Measurements from ENCODE around the gene RAB29.

RAB29 gene

GRCh38 chr1:205751036-205751651, 24.1 kb downstream of the RAB29 start:
- Histone ChIP-seq H3K4me3 (ENCODE audit: insufficient read depth, low read length, poor library complexity, severe bottlenecking) (no peak overlapping the region), H3K27ac (ENCODE audit: low read depth, low read length) (peak overlapping the region; percentile 87; the same call in 1 of the 2 replicates)

GRCh38 chr1:205750138-205751035, 24.9 kb downstream of the RAB29 start, which contains the start of gene NUCKS1:
Gene NUCKS1, minus strand, starts transcription at chr1:205750182. Its CDS starts 209 bp downstream, at chr1:205749973.
- H3K4me3 ChIP-seq (ENCODE audit: insufficient read depth, low read length, poor library complexity, severe bottlenecking): peak within 1 kb of the TSS; percentile 93
- H3F3A ChIP-seq (ENCODE audit: insufficient read depth): peaks cover 25% of the 10 kb centered on the region
- no peak for TF ChIP-seq EZH2phosphoT487 (conservative IDR thresholded peaks at IDR 0.05; ENCODE audit: low read length)
- TF ChIP-seq CTCF (IDR thresholded peaks at IDR 0.05; ENCODE audit: insufficient read depth, low read length, poor library complexity, severe bottlenecking): no peak
- peaks cover 46% of the 10 kb centered on the region for H3K79me2 ChIP-seq (ENCODE audit: insufficient read depth, low read length)
- H3K27me3 ChIP-seq (ENCODE audit: low read length): no peaks in the 10 kb centered on the region
- peak within 1 kb of the TSS; percentile 87 for H3K27ac ChIP-seq (ENCODE audit: low read depth, low read length)
- H3K9ac ChIP-seq (ENCODE audit: low read length): peak within 1 kb of the TSS; percentile 91
- H3K4me2 ChIP-seq (ENCODE audit: low read depth, low read length, poor library complexity, severe bottlenecking): peak within 1 kb of the TSS; percentile 75
- H3K36me3 ChIP-seq (ENCODE audit: low read length): peaks cover 18% of the 10 kb centered on the region
- H4K20me1 ChIP-seq (ENCODE audit: low read depth, low read length): peaks cover 33% of the 10 kb centered on the region
- H2AFZ ChIP-seq (ENCODE audit: low read depth, low read length, severe bottlenecking): peak within 1 kb of the TSS; percentile 96
- H3K9me2 ChIP-seq (replicated peaks; ENCODE audit: insufficient read depth, low read length): no peaks in the 10 kb centered on the region
- no peaks in the 10 kb centered on the region for H3K9me3 ChIP-seq (ENCODE audit: insufficient read depth, low read length)

More at GRCh38 chr1:205751036-205751651, 24.1 kb downstream of the RAB29 start:
- Histone ChIP-seq H3K4me2 (ENCODE audit: low read depth, low read length, poor library complexity, severe bottlenecking) (peak overlapping the region; percentile 75), H3K36me3 (ENCODE audit: low read length) (peaks cover 18% of the 10 kb centered on the region), H3K9me3 (ENCODE audit: insufficient read depth, low read length) (no peaks in the 10 kb centered on the region), H3K9ac (ENCODE audit: low read length) (peak overlapping the region; percentile 91; the same call in 1 of the 2 replicates), H3K9me2 (replicated peaks; ENCODE audit: insufficient read depth, low read length) (no peaks in the 10 kb centered on the region), H3K27me3 (ENCODE audit: low read length) (no peaks in the 10 kb centered on the region), H2AFZ (ENCODE audit: low read depth, low read length, severe bottlenecking) (peak overlapping the region; percentile 96), H4K20me1 (ENCODE audit: low read depth, low read length) (peaks cover 28% of the 10 kb centered on the region), H3K79me2 (ENCODE audit: insufficient read depth, low read length) (peaks cover 38% of the 10 kb centered on the region), H3F3A (ENCODE audit: insufficient read depth) (peaks cover 21% of the 10 kb centered on the region)
- TF ChIP-seq EZH2phosphoT487 (conservative IDR thresholded peaks at IDR 0.05; ENCODE audit: low read length): no peak
- TF ChIP-seq CTCF (IDR thresholded peaks at IDR 0.05; ENCODE audit: insufficient read depth, low read length, poor library complexity, severe bottlenecking): no peak

- Histone ChIP-seq H2AFZ (ENCODE audit: low read depth, low read length, severe bottlenecking) (no peak overlapping the region), H3K36me3 (ENCODE audit: low read length) (peaks cover 18% of the 10 kb centered on the region), H3K4me3 (ENCODE audit: insufficient read depth, low read length, poor library complexity, severe bottlenecking) (peak overlapping the region; percentile 93), H3K79me2 (ENCODE audit: insufficient read depth, low read length) (peaks cover 55% of the 10 kb centered on the region), H3K4me2 (ENCODE audit: low read depth, low read length, poor library complexity, severe bottlenecking) (peak overlapping the region; percentile 71), H3F3A (ENCODE audit: insufficient read depth) (peaks cover 31% of the 10 kb centered on the region), H4K20me1 (ENCODE audit: low read depth, low read length) (peaks cover 40% of the 10 kb centered on the region), H3K9me3 (ENCODE audit: insufficient read depth, low read length) (no peaks in the 10 kb centered on the region), H3K9ac (ENCODE audit: low read length) (peak overlapping the region; percentile 91), H3K27me3 (ENCODE audit: low read length) (no peaks in the 10 kb centered on the region), H3K9me2 (replicated peaks; ENCODE audit: insufficient read depth, low read length) (no peaks in the 10 kb centered on the region), H3K27ac (ENCODE audit: low read depth, low read length) (peak overlapping the region; percentile 87)
- TF ChIP-seq CTCF (IDR thresholded peaks at IDR 0.05; ENCODE audit: insufficient read depth, low read length, poor library complexity, severe bottlenecking) (no peak), EZH2phosphoT487 (conservative IDR thresholded peaks at IDR 0.05; ENCODE audit: low read length) (no peak)
Measured at GRCh38 chr1:205749234-205750137, 25.8 kb downstream of the RAB29 start.
